KOPT-K1 (cell line): ENCODE measurements around the gene BDP1.
"Not testable (repeated sequence)": the region's sequence is repeated elsewhere in the genome, so short reads cannot be mapped to it uniquely, and the experiment has no call there.

Experiments used
- H3K27ac ChIP-seq: fragments of 200-600 bp; sonication (generic); 2 replicates; pipeline ENCODE4 v1.5.1; 2016; ENCODE audit warnings: antibody characterized with exemption, mild to moderate bottlenecking, low read depth, low read length; ENCODE audit not compliant: poor library complexity, severe bottlenecking
- H3K36me3 ChIP-seq: fragments of 200-600 bp; sonication (generic); 2 replicates; pipeline ENCODE4 v1.5.1; 2017; ENCODE audit warnings: antibody characterized with exemption, mild to moderate bottlenecking, low read length, moderate library complexity; ENCODE audit not compliant: insufficient read depth
- H3K9me3 ChIP-seq: fragments of 200-600 bp; sonication (generic); 2 replicates; pipeline ENCODE4 v1.5.1; 2017; ENCODE audit warnings: antibody characterized with exemption, low read length, mild to moderate bottlenecking; ENCODE audit not compliant: insufficient read depth, poor library complexity, severe bottlenecking

The BDP1 gene

DNA sequence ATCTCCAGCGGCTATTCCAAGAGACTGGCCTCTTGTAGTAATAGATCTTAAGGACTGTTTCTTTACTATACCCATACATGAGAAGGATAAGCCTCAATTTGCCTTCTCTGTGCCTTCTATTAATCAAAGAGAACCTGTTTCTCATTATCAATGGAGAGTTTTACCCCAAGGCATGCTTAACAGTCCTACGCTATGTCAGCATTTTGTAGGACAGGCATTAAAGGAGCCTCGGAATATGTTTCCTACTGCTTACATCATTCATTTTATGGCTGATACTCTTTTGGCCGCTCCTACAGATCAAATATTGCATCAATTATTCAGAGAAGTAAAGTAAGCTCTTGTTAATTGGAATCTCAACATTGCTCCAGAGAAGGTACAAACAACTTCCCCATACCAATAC lies 120.1 kb downstream of the BDP1 start:
- H3K9me3 ChIP-seq, H3K27ac ChIP-seq, H3K36me3 ChIP-seq: not testable (repeated sequence)

DNA sequence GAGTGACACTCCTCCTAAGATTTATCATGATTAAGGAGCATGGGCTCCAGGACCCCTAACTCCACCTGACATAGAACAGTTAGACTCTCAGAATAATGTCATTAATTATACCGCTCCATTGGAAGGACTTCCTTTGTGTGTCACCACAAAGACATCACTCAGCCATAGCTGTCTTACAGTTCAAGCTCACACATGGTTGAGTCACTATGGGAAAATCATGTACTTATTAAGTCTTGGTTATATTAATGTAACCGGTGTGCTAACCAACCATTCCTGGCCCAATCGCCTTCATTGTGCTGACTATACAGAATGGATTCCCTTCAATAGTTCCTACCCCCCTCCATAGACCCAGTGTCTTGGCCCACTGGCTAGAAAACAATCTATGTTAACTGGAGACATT lies 120.8 kb downstream of the BDP1 start:
- H3K9me3 ChIP-seq, result no peaks in the 10 kb centered on the region
- H3K36me3 ChIP-seq, result no peaks in the 10 kb centered on the region
- no peak overlapping the region for H3K27ac ChIP-seq

DNA sequence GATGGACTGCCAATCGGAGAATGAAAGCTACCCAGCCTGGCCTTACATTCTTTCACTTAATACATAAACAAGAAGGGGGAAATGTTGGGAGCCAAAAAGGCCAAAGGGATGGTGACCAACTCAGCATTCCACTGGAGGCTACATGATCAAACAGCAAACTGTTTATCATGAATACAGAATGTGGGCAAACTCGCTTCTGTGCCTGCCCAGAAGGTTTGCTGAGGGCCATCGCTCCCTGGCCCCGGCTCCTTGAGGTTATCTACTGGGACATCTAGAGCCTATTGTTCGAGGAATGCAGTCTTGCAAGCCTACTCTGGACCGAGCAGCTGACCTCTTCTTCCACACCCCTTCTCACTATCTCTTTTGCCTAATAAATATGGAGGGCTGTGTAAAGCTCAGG lies 122.4 kb downstream of the BDP1 start:
- H3K36me3 ChIP-seq, H3K9me3 ChIP-seq, H3K27ac ChIP-seq: not testable (repeated sequence)

DNA sequence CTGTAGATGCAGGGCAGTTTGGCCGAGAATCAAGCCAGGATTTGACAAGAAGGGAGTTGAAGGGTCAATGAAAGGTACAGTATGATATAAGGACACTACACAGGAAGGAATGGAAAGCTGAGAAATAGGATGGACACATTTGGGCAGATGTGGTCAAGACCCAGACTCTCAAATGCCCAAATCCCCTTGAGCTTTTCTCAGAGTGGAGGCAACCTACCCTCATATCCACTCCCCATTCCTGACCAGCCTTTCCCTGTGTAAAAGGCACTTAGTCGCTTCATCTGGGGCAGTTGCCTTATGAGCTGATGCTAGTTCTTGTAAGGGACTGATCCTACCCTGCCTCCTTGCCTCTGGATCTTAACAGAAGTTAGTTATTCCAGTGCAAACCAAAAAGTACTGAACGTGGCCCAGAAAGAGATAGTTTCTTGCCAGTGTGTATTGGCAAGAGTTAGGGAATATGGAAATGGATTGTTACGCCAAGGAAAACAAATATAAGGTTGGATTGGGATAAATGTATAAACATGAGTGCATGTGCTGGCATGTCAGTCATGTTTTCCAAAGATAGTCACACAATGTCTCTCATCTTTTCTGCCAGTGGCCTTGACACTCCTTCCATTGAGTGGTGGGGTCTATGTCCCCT lies 127.6 kb downstream of the BDP1 start:
- Histone ChIP-seq H3K9me3 (no peaks in the 10 kb centered on the region), H3K27ac (no peak overlapping the region), H3K36me3 (no peaks in the 10 kb centered on the region)

DNA sequence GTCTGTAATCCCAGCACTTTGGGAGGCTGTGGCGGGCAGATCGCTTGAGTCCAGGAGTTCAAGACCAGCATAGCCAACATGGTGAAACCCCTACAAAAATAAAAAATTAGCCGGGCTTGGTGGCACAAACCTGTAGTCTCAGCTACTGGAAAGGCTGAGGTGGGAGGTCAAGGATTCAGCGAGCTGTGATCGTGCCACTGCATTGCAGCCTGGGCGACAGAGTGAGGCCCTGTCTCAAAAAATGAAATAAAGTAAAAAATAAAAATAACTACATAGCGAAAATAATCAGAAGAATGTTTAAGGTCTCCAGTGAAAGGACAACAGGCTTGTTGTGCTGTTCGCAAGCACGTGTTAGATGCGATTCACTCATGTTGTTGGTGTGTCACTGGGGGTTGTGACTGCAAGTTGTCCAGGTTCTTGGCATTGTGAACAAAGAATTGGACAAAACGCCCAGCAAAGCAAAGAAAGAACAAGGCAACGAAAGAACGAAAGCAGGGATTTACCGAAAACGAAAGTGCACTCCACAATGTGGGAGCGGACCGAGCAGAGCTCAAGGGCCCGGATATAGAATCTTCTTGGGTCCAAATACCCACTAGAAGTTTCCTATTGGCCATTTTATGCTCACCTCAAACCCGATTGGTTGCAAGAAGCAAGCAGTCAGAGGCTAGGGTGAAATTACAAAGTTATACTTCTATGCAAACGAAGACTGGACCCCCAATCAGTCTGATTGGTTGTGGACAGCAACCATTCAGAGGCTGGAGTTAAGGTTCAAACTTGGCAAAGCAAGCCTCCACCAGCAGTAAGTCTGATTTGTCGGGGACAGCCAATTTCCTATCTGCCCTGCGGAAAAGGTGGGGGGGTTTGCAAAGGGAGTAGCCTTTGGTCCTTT lies 130.8 kb downstream of the BDP1 start:
- Histone ChIP-seq H3K36me3 (no peaks in the 10 kb centered on the region), H3K27ac (peak overlapping the region; percentile 80), H3K9me3 (no peaks in the 10 kb centered on the region)

DNA sequence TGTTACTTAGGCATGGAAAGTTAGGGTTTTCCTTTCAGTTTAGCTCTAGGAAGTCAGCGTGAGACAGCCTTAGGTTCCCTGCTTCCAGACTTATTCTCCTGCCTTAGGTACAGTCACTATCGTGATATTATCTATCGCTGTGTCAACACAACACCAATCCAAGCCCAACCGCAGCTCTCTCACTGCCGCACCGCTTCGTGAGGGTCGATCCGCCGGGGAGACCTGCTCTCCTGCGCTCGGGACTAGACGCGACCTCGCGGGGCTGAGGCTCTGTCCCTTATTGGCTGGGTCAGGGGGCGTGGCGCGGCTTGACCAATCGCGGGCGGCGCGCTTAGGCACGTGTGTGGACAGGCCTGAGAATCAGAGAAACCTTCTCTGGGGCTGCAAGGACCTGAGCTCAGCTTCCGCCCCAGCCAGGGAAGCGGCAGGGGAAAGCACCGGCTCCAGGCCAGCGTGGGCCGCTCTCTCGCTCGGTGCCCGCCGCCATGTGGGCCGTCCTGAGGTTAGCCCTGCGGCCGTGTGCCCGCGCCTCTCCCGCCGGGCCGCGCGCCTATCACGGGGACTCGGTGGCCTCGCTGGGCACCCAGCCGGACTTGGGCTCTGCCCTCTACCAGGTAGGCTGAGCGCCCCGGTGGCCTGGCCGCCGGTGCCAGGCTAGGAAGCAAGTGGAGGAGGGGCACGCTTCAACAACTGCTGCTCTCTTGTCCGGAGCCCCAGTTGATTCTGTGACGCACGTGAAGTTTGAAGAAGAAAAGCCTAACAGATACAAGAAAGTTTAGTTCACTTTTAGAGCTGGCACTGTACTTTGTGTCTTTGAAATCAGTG lies 131.7 kb downstream of the BDP1 start, which contains the start of gene MCCC2:
MCCC2 (plus strand) TSS at position 400 of the 825 bp plus-strand sequence; CDS start at position 486, 86 bp downstream.
- Histone ChIP-seq H3K9me3 (no peaks in the 10 kb centered on the region), H3K36me3 (no peaks in the 10 kb centered on the region), H3K27ac (peak within 1 kb of the TSS; percentile 80)

DNA sequence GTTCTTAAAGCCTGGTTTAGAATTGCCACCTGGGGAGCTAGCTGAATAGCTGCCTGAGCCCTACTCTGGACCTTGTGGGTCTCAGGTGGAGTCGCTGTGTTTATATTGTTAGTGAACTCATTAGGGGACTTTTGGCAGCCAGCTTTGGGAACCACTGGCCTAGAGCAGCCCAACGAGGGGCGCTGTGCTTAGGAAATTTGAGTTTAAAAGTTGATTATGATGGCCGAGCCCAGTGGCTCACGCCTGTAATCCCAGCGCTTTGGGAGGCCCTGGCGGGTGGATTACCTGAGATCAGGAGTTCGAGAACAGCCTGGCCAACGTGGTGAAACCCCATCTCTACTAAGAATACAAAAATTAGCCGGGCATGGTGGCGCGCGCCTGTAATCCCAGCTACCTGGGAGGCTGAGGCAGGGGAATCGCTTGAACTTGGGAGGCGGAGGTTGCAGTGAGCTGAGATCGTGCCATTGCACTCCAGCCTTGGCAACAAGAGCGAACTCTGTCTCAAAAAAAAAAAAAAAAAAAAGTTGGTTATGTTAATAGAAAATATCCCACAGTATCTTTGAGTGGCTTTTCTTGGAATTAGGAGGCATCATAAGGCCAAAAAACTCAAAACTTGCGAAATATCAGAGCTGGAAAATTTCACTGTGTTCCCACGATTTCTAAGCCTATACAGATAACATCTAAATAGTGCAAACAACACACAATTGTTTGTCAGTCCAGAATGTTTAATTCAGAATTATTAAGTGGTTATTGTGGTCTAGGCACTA lies 132.5 kb downstream of the BDP1 start:
- no peaks in the 10 kb centered on the region for H3K36me3 ChIP-seq
- peak overlapping the region; percentile 80 for H3K27ac ChIP-seq

DNA sequence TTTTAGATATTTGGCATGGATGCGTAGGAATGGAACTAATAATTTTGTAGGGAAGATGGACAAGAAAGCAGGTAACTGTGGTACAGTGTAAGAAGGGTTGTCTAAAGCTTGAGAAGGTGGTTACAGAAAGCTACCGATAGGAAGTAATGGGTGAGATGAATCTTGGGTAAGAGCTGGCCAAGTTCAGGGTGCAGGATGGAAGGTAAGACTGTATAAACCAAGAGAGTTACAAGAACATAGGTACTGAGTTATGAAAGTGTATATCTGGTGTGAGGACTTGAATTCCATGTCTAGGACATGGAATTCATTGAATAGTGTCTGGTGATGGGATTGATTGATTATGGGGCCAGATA lies 133.1 kb downstream of the BDP1 start:
- Histone ChIP-seq H3K27ac (no peak overlapping the region), H3K36me3 (no peaks in the 10 kb centered on the region), H3K9me3 (no peaks in the 10 kb centered on the region)

More for the DNA sequence above, 132.5 kb downstream of the BDP1 start:
- no peaks in the 10 kb centered on the region for H3K9me3 ChIP-seq

DNA sequence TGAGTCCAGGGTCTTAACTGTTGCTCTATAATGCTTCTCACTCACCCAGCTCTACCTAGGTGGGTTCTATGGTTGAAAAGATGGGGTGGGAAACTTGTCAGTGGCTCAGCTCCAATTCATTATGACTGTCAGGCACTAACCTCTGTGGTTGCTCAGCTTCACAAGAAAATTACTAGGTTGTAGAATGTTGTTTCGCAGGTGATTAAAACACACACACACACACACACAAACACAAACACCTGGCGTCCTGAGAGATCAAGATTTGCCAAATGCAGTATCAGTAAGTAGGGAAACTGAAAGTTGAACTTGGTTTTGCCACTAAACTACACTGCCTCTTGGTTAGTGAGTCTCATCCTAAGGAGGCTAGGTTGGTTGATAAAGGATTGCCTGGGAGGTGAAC lies 134.5 kb downstream of the BDP1 start:
- Histone ChIP-seq H3K27ac (no peak overlapping the region), H3K36me3 (no peaks in the 10 kb centered on the region; the same call in 1 of the 2 replicates), H3K9me3 (no peaks in the 10 kb centered on the region)

DNA sequence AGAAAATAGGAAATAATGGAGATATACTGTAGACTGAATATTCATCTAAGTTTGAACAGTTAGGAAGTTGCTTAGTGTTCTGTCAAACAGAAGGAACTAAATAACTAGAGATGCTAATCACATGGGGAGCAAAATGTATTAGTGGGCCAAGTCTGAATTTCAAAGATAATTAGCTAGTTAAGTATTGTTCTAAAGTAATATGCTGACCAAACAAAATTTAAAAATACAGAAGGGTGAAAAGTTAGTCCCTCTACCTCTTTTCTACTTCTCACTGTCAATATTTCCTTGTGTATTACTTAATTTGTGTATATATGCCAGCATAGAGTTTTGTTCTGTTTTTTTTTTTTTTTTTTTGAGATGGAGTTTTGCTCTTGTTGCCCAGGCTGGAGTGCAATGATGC lies 135.6 kb downstream of the BDP1 start:
- H3K9me3 ChIP-seq, result no peaks in the 10 kb centered on the region
- no peak overlapping the region for H3K27ac ChIP-seq
- H3K36me3 ChIP-seq, result peaks cover 1% of the 10 kb centered on the region; the same call in 1 of the 2 replicates

DNA sequence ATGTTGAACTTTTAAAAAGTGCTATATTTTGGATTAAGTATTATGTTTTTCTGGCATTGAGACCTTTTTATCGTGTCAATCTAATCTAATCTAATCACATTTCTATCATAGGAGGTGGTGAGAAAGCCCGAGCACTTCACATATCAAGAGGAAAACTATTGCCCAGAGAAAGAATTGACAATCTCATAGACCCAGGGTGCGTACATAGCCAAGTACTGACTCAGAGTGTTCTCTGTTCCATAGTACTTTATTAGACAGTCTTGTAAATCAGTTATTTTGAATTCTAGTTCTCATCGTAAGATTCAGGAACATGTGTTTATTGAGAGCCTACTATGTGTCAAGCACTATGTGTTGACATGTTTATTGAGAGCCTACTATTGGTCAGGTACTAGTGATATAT lies 140.7 kb downstream of the BDP1 start:
- H3K27ac ChIP-seq, result no peak overlapping the region
- H3K9me3 ChIP-seq, result no peaks in the 10 kb centered on the region
- peaks cover 41% of the 10 kb centered on the region for H3K36me3 ChIP-seq

DNA sequence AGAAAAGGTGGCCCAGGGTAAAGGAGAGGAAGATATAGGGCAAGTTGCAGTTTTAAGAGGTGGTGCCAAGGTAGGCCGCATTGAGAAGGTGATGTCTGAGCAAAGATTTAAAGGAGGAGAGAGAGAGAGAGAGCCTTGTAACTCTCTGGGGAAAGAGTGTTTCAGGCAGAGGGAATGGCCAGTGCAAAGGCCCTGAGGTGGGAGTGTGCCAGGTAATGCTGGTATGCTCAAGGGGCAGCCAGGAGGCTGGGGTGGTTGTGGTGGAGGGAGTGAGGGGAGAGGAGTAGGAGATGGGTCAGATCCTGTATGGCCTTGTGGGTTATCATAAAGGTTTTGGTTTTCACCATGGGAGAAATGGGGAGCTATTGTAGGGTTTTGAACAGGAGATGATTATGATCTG lies 141.6 kb downstream of the BDP1 start:
- Histone ChIP-seq H3K27ac (no peak overlapping the region), H3K9me3 (no peaks in the 10 kb centered on the region), H3K36me3 (peaks cover 41% of the 10 kb centered on the region)

DNA sequence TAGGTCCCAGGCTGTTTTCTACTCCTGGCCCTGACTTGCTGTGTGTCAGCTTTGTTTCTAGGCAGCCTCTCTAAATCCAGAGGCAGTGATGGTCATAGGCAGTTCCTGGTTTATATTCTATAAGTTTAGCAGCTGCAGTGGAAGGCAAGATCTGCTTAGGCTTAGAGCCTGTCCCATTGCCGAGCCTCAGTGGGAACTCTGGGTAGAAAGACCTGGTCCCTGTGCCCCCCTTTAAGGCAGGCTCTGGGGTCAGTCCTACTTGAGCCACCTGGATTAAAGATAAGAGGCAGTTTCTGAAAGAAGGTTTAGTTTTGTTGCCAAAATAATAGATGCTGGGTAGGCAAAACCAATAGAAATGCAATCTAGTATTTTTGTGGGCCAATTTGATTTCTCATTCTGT lies 145.3 kb downstream of the BDP1 start:
- H3K27ac ChIP-seq, result peak overlapping the region; percentile 59
- H3K36me3 ChIP-seq, result peaks cover 61% of the 10 kb centered on the region
- H3K9me3 ChIP-seq, result no peaks in the 10 kb centered on the region

DNA sequence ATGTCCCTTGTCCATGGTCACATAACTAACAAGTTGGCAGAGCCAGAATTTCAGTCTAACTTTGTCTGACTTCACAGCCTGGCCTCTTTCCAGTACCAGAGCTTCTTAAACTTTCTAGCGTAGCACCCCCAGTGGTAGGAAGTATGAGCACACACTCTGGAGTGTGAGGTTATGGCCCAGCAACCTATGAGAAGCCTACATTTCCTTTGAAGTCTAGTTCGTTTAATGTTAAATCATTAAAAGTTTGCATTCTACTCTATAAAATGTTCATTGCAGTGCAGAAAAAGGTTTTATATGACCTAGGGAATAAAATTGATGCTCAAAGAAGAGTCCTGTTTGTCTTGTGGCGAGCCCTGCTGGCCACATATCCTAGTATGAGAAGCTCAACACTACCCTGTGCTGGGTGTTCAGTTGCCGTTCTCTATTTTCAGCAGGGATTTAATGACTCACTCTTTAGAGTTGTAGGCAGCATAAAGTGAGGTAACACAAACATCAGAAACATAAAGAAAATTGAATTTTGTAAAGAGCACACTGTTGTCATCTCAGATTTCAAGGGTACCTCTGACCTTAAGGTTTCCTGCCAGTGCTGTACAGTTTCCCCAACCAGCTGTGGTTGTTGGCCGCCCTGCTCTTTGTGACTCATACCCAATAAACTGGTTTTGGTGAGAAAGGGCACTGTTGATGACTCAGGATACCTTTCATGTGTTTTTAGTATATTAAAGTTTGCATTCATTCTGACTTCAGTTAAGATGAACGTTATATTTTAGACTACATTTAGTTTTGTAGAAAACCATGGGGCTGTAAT lies 146.0 kb downstream of the BDP1 start:
- Histone ChIP-seq H3K9me3 (no peaks in the 10 kb centered on the region), H3K27ac (peak overlapping the region; percentile 59), H3K36me3 (peaks cover 57% of the 10 kb centered on the region)
